HCT116 (cell line): Measurements from ENCODE around the gene FILIP1. TPM values are rescaled to one million over a fixed set of nuclear protein-coding genes. Genes with fewer than 3 reads are reported as not detected.
"Not testable (repeated sequence)": the region's sequence is repeated elsewhere in the genome, so short reads cannot be mapped to it uniquely, and the experiment has no call there.

Experiments
- ATAC-seq: fragments of 200-7000 bp; cut with Tn5 transposase; 2 replicates; pipeline ENCODE4 v1.9.1; 2020; ENCODE audit warnings: mild to moderate bottlenecking, moderate library complexity
- BruUV-seq: library from RNA; stranded (reverse); fragments of 400-500 nt; replicated peaks from 2 replicates; lab custom pipeline; 2021; lab: Mats Ljungman, UMichigan
- CTCF ChIA-PET: fragments of 300-600 bp; sonication (Branson Sonifier 250); formaldehyde crosslinking; loops from one replicate; lab custom pipeline; 2021; ENCODE audit warnings: antibody characterized with exemption; lab: Charles Lee
- POLR2A ChIA-PET: fragments of 300-600, 350-600 bp; sonication (Branson Sonifier 250); formaldehyde crosslinking; loops from one replicate; lab custom pipeline; 2021; ENCODE audit warnings: antibody characterized with exemption; lab: Charles Lee
- RAD21 ChIA-PET, 2 experiments: fragments of 300-600 bp; sonication (Branson Sonifier 250); formaldehyde crosslinking; loops; one replicate each; lab custom pipeline; 2023; ENCODE audit warnings: low total read pairs in 2 of 2; ENCODE audit not compliant: uncharacterized antibody in 2 of 2, unreplicated experiment in 2 of 2, low non-redundant PET in 1 of 2; lab: Charles Lee
- DNase-seq: peaks from one replicate; pipeline ENCODE4 v3.0.0-alpha.2; 2010; ENCODE audit warnings: low read depth, low spot score
- H2AFZ ChIP-seq: fragments of 200-600 bp; shearing (Covaris generic), sonication (generic); 2 replicates; pipeline ENCODE4 v1.6.1; 2017; ENCODE audit warnings: low read depth, mixed run types, mixed read lengths, antibody characterized with exemption, low read length; ENCODE audit not compliant: poor library complexity, severe bottlenecking
- H3K27ac ChIP-seq: 2 replicates; pipeline ENCODE4 v1.5.1; 2012; ENCODE audit warnings: low read depth, low read length
- H3K27me3 ChIP-seq: fragments of 200-600 bp; sonication (generic); 2 replicates; pipeline ENCODE4 v1.6.1; 2016; ENCODE audit warnings: mixed run types, low read length, mixed read lengths; ENCODE audit not compliant: insufficient read depth
- H3K36me3 ChIP-seq, 2 experiments: fragments of 200-500 bp in 1 of 2; fragments of 200-600 bp in 1 of 2; sonication (Bioruptor generic) in 1 of 2; sonication (generic) in 1 of 2; 2 replicates each; pipeline versions ENCODE4 v1.5.1 to v1.6.1; 2014 to 2016; ENCODE audit warnings: low read length in 2 of 2, inconsistent platforms in 1 of 2, mixed read lengths in 1 of 2, mixed run types in 1 of 2; ENCODE audit not compliant: insufficient read depth in 2 of 2, control insufficient read depth in 1 of 2
- H3K4me1 ChIP-seq, 2 experiments: fragments of 200-600 bp in 1 of 2; sonication (generic) in 1 of 2; 2 replicates each; pipeline versions ENCODE4 v1.5.1 to v1.6.1; 2012 to 2017; ENCODE audit warnings: low read length in 2 of 2, inconsistent platforms in 1 of 2, mild to moderate bottlenecking in 1 of 2, mixed read lengths in 1 of 2, mixed run types in 1 of 2, moderate library complexity in 1 of 2; ENCODE audit not compliant: insufficient read depth in 2 of 2, control insufficient read depth in 1 of 2
- H3K4me2 ChIP-seq: fragments of 200-600 bp; sonication (generic); 2 replicates; pipeline ENCODE4 v1.6.1; 2017; ENCODE audit warnings: mixed run types, low read length, mixed read lengths
- H3K4me3 ChIP-seq, 2 experiments: fragments of 200-600 bp in 1 of 2; sonication (generic) in 1 of 2; replicated peaks in 1 of 2; 2 replicates each; pipeline ENCODE4 v1.5.1; 2011 to 2016; ENCODE audit warnings: low read length in 2 of 2, control low read depth in 1 of 2, low read depth in 1 of 2, mild to moderate bottlenecking in 1 of 2, mixed read lengths in 1 of 2, mixed run types in 1 of 2
- H3K79me2 ChIP-seq: fragments of 200-600 bp; sonication (generic); 2 replicates; pipeline ENCODE4 v1.6.1; 2017; ENCODE audit warnings: mild to moderate bottlenecking, mixed run types, low read length, moderate library complexity, mixed read lengths; ENCODE audit not compliant: insufficient read depth
- H3K9ac ChIP-seq: fragments of 200-600 bp; sonication (generic); 2 replicates; pipeline ENCODE4 v1.6.1; 2016; ENCODE audit warnings: low read length, mixed read lengths
- H3K9me2 ChIP-seq: fragments of 200-600 bp; sonication (generic), shearing (Covaris generic); 2 replicates; pipeline ENCODE4 v1.6.1; 2017; ENCODE audit warnings: mixed run types, mild to moderate bottlenecking, moderate library complexity; ENCODE audit not compliant: insufficient read depth
- H3K9me3 ChIP-seq, 2 experiments: fragments of 200-500 bp in 1 of 2; fragments of 200-600 bp in 1 of 2; sonication (Bioruptor generic) in 1 of 2; sonication (generic) in 1 of 2; 2 replicates each; pipeline ENCODE4 v1.6.1; 2014 to 2017; ENCODE audit warnings: low read length in 2 of 2, mixed read lengths in 2 of 2, inconsistent platforms in 1 of 2, low read depth in 1 of 2, mild to moderate bottlenecking in 1 of 2, mixed run types in 1 of 2, moderate library complexity in 1 of 2; ENCODE audit not compliant: control insufficient read depth in 1 of 2, insufficient read depth in 1 of 2
- H4K20me1 ChIP-seq: fragments of 200-600 bp; sonication (generic), shearing (Covaris generic); 2 replicates; pipeline ENCODE4 v1.6.1; 2017; ENCODE audit warnings: mixed run types, mild to moderate bottlenecking, moderate library complexity; ENCODE audit not compliant: insufficient read depth
- EGR1 ChIP-seq: IDR thresholded peaks from 2 replicates; pipeline ENCODE4 v1.6.1; 2012; ENCODE audit warnings: low read depth
- EZH2 ChIP-seq: fragments of 200-600 bp; sonication (generic); IDR thresholded peaks from 2 replicates; pipeline ENCODE4 v1.6.1; 2017; ENCODE audit warnings: antibody characterized with exemption, mixed run types
- FOSL1 ChIP-seq: IDR thresholded peaks from 2 replicates; pipeline ENCODE4 v1.6.1; 2012; ENCODE audit warnings: low read depth
- JUND ChIP-seq: IDR thresholded peaks from 2 replicates; pipeline ENCODE4 v1.6.1; 2012
- SRF ChIP-seq: IDR thresholded peaks from 2 replicates; pipeline ENCODE4 v1.6.1; 2012; ENCODE audit warnings: low read depth
- TCF7L2 ChIP-seq: IDR thresholded peaks from 2 replicates; pipeline ENCODE4 v1.7.0; 2011; ENCODE audit warnings: borderline replicate concordance, inconsistent platforms; ENCODE audit not compliant: insufficient read depth, insufficient read length; ENCODE audit errors: extremely low read depth
- ZBTB33 ChIP-seq: IDR thresholded peaks from 2 replicates; pipeline ENCODE4 v1.6.1; 2011; ENCODE audit warnings: mild to moderate bottlenecking, low read length, moderate library complexity; ENCODE audit not compliant: insufficient replicate concordance; ENCODE audit errors: extremely low read depth
- intact Hi-C: fragments of 100-400 bp; cut with micrococcal nuclease; formaldehyde crosslinking; loops from 2 replicates; pipeline ENCODE4 v1.10.0; 2022
- total RNA-seq: library from RNA; stranded (reverse); gene quantifications from one replicate; pipeline ENCODE4 v1.2.1, GENCODE V29; 2021; ENCODE audit not compliant: unreplicated experiment
- TF ChIP-seq, protein P1 (sequence below), 3 experiments: fragments of 200-600 bp in 1 of 3; sonication (generic) in 1 of 3; IDR thresholded peaks in 2 of 3; conservative IDR thresholded peaks in 1 of 3; 2 replicates each; pipeline ENCODE4 v1.5.1; 2012 to 2017; ENCODE audit warnings: low read depth in 2 of 3, low read length in 2 of 3, antibody characterized with exemption in 1 of 3, borderline replicate concordance in 1 of 3, control low read depth in 1 of 3, mild to moderate bottlenecking in 1 of 3, mixed read lengths in 1 of 3, mixed run types in 1 of 3, moderate library complexity in 1 of 3; ENCODE audit not compliant: insufficient read depth in 1 of 3

FILIP1 gene
- total RNA-seq, 1 experiment from 2014 or later, result 0.05 TPM

GRCh38 chr6:75410564-75410963 lies 83.0 kb downstream of the FILIP1 start:
- H3K79me2 ChIP-seq, H3K4me2 ChIP-seq, H3K9ac ChIP-seq, H3K27me3 ChIP-seq, BruUV-seq, H3K27ac ChIP-seq, POLR2A ChIA-PET, H4K20me1 ChIP-seq, H3K36me3 ChIP-seq, RAD21 ChIA-PET, H3K9me3 ChIP-seq, H3K4me1 ChIP-seq, intact Hi-C loops, H2AFZ ChIP-seq, H3K4me3 ChIP-seq, ATAC-seq, DNase-seq, H3K9me2 ChIP-seq, CTCF ChIA-PET: not testable (repeated sequence)

GRCh38 chr6:75409928-75410327 lies 83.7 kb downstream of the FILIP1 start:
- H3K9me3 ChIP-seq, result no peaks in the 10 kb centered on the region
- CTCF ChIA-PET, result no interaction called here
- no peak overlapping the region for H3K9ac ChIP-seq
- BruUV-seq, result no TSS peak
- H3K9me2 ChIP-seq, result no peaks in the 10 kb centered on the region
- POLR2A ChIA-PET, result no interaction called here
- H4K20me1 ChIP-seq, result no peaks in the 10 kb centered on the region
- TF ChIP-seq ZBTB33, result no peak
- no peak for TF ChIP-seq EZH2
- TF ChIP-seq FOSL1, result no peak
- TF ChIP-seq JUND, result no peak
- no peak for TF ChIP-seq SRF
- no peak for TF ChIP-seq EGR1
- TF ChIP-seq TCF7L2, result no peak
- TF ChIP-seq, protein P1, sequence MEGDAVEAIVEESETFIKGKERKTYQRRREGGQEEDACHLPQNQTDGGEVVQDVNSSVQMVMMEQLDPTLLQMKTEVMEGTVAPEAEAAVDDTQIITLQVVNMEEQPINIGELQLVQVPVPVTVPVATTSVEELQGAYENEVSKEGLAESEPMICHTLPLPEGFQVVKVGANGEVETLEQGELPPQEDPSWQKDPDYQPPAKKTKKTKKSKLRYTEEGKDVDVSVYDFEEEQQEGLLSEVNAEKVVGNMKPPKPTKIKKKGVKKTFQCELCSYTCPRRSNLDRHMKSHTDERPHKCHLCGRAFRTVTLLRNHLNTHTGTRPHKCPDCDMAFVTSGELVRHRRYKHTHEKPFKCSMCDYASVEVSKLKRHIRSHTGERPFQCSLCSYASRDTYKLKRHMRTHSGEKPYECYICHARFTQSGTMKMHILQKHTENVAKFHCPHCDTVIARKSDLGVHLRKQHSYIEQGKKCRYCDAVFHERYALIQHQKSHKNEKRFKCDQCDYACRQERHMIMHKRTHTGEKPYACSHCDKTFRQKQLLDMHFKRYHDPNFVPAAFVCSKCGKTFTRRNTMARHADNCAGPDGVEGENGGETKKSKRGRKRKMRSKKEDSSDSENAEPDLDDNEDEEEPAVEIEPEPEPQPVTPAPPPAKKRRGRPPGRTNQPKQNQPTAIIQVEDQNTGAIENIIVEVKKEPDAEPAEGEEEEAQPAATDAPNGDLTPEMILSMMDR (IDR thresholded peaks at IDR 0.05 in 2 of 3, conservative IDR thresholded peaks at IDR 0.05 in 1 of 3; ENCODE audit: borderline replicate concordance in 1 of 3, insufficient read depth in 1 of 3, low read depth in 2 of 3, low read length in 2 of 3), result no peak
- no peak overlapping the region for H3K4me2 ChIP-seq
- intact Hi-C loops, result no loop called here
- H3K4me3 ChIP-seq, result no peak overlapping the region
- H3K36me3 ChIP-seq, result no peaks in the 10 kb centered on the region
- H3K27me3 ChIP-seq, result no peaks in the 10 kb centered on the region
- H3K27ac ChIP-seq, result no peak overlapping the region
- no peak for ATAC-seq
- H3K79me2 ChIP-seq, result no peaks in the 10 kb centered on the region
- H3K4me1 ChIP-seq, result no peaks in the 10 kb centered on the region
- DNase-seq, result no peak
- H2AFZ ChIP-seq, result no peak overlapping the region
- RAD21 ChIA-PET, result no interaction called here
